NCI-H1092 (cell line): ENCODE data around the gene ACTL7A.
"Not testable (repeated sequence)": the region's sequence is repeated elsewhere in the genome, so short reads cannot be mapped to it uniquely, and the experiment has no call there.

Experiments
- DNase-seq: peaks from one replicate; lab custom pipeline; 2025; lab: John Stamatoyannopoulos, UW

Gene ACTL7A

DNA sequence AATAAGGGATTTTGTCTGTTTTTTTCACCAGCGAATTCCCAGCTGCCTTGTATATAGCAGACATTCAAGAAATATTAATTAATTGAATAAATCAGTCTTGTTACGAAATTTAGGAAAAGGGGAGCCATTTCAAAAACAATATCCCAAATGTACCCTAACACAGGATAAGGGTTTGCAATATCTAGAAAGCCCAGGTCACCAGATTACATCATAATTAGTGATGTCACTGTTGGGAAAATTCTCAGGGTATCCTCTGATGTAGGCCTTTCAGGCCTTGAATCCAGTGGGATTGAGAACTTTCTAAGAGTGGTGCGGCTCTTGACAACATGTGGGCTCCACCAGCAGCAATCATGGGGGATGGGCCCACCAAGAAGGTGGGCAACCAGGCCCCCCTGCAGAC is at the start of gene ACTL7A:
TSS of gene ACTL7A (plus strand) at position 270 of the 400 bp plus-strand sequence. CDS start at position 327, 57 bp downstream.
- DNase-seq = no peak

- DNase-seq = peak; percentile 34
Measured at GRCh38 chr9:108812396-108813025, 49.6 kb upstream of the ACTL7A start.

- DNase-seq = peak; percentile 21
Measured at GRCh38 chr9:108813951-108814601, 48.0 kb upstream of the ACTL7A start.

DNA sequence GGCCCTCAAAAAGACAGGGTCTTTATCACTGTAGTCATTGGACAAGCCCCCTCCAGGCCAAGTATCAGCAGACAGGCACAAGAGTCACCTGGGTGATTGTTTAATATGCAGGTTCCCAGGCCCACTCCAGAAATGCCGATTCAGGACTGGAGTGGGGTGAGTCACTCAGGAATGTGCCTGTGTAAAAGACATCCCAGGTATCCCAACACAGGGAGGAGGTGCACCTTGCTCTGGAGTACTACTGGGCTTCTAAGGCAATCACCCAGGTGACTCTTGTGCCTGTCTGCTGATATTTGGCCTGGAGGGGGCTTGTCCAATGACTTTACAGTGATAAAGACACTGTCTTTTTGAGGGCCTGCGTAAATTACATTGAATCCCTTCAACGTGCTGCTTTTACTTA is 46.9 kb upstream of the ACTL7A start:
- no peak for DNase-seq

DNA sequence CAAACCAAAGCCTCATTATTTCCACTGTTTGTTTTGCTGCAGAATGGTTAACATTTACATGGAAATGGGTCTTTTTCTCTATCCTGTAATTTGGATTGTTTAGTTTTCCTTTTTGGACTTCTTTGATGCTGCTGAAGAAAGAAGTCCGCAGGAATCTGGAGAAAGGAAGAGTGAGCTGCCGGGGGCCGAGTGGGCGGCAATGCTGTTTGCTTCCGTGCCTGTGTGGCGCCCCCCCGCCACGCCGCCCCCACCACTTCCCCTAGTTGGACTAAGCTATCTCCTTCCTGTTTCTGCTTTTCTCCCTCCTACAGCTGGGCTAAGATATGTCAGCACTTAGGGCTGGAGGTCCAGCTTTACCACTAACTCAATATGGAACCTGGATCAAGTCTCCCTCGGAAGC is 46.0 kb upstream of the ACTL7A start:
- DNase-seq = no peak

DNA sequence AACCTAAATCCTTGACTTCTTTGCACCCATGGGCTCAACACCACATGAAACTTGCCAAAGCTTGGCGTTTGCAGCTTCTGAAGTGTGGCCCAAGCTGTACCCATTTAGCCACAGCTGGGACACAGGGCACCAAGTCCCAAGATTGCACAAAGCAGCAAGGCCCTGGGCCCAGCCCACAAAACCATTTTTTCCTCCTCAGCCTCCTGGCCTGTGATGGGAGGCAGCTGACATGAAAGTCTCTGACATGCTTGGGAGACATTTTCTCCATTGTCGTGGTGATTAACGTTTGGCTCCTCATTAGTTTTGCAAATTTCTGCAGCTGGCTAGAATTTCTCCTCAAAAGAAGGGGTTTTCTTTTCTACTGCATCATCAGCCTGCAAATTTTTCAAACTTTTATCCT is 38.2 kb upstream of the ACTL7A start:
- no peak for DNase-seq

- DNase-seq = no peak
Measured at GRCh38 chr9:108830272-108830671, 31.8 kb upstream of the ACTL7A start.

GRCh38 chr9:108831496-108832178 is 30.4 kb upstream of the ACTL7A start:
- no peak for DNase-seq

DNA sequence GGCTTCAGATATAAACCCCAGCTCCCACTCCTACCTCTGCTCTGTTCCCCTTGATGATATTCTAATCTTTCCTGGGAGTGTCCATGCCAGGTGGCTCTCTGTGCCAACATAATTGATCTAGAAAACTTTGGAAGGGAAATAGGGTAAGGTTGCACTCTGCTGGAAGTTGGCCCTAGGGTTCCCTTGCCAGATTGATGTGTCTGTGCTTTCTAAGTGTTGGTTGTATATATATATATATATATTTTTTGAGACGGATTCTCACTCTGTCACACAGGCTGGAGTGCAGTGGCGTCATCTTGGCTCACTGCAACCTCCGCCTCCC is 29.9 kb upstream of the ACTL7A start:
- DNase-seq = no peak

GRCh38 chr9:108834959-108835665 is 27.0 kb upstream of the ACTL7A start:
- DNase-seq = no peak

DNA sequence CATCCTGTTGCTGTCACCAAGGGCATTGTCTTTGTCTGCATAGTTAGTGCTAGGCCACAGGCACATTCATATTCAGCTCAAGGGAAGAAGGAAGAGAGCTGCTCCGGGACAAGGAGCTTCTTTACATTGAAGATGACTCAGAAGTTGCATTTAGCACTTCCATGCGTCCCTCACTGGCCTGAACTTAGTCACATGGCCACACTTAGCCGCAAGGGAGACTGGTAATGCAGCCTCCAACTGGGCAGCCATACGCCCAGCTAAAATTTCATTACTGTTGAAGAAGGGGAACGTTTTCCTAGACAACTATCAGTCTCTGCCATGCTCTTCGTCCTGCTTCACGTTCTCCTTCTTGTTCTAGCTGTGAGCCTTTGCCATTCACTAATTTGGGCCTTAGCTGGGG is 26.2 kb upstream of the ACTL7A start:
- no peak for DNase-seq

DNA sequence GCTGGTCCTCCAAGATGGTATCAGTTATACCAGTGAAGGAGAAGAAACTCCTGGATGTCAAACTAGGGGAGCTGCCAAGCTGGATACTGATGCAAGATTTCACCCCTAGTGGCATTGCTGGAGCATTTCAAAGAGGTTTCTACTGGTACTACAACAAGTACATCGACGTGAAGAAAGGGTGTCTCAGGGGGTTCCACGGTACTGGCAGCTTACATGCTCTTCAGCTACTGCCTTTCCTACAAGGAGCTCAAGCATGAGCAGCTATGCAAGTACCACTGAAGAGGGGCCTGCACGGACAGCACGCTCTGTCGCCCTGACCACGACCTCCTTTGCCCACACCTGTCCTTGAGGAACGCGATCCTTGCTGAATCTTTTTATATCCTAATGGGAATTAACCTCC is 25.7 kb upstream of the ACTL7A start:
- DNase-seq = no peak

DNA sequence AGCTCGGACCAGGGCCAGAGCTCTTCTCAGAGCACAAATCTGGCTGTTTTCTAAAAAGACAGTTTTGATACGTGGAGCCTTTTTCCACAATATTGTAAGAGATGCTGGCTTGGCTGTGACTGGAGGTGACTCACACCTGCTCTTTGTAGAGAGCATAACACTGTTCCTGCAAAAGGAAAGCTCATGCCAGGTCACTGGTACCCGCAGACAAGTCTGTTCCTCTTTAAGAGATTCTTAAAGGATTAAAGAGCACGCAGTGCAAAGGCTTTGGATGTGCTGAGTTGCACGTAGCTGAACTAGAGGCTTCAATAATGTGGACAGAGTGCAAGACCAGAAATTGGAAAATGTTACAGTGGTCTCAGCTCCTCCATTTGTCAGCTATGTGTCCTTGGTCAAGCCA is 25.3 kb upstream of the ACTL7A start:
- no peak for DNase-seq

DNA sequence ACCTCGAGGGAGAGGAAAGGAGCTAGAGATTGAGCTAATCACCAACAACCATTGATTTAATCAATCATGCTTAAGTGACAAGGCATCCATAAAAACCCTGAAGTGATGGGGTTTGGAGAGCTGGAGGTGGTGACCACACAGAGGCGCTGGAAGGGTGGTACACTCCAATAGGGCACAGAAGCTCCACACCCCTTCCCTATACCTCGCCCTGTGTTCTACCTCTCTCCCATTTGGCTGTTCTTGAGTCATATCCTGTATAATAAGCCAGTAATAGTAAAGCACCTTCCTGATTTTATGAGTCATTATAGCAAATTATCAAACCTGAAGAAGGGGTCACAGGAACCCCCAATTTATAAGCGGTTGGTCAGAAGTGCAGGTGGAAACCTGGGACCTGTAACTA is 24.5 kb upstream of the ACTL7A start:
- no peak for DNase-seq

DNA sequence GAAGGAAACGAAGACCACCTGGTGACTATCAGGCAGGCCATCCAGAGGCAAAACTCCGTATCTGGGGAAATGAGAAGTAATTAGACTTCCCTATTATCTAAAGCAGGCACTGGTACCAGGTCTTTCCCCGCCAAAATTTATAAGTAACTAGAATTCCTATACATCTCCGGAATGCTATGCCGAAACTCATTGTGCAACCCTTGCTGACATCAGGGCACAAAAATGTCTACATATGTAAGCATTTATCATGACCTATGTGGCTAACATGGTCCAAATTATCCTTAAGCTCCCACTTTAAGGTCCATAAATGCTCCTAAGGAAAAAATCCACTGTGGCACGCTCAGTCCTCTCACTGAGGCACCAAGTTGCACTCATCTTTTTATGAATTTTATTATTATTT is 24.0 kb upstream of the ACTL7A start:
- no peak for DNase-seq

GRCh38 chr9:108839561-108839960 is 22.5 kb upstream of the ACTL7A start:
- not testable (repeated sequence) for DNase-seq

GRCh38 chr9:108842610-108843295 is 19.3 kb upstream of the ACTL7A start:
- DNase-seq = no peak

GRCh38 chr9:108844391-108844790 is 17.7 kb upstream of the ACTL7A start:
- no peak for DNase-seq

GRCh38 chr9:108844856-108845255 is 17.2 kb upstream of the ACTL7A start:
- no peak for DNase-seq

DNA sequence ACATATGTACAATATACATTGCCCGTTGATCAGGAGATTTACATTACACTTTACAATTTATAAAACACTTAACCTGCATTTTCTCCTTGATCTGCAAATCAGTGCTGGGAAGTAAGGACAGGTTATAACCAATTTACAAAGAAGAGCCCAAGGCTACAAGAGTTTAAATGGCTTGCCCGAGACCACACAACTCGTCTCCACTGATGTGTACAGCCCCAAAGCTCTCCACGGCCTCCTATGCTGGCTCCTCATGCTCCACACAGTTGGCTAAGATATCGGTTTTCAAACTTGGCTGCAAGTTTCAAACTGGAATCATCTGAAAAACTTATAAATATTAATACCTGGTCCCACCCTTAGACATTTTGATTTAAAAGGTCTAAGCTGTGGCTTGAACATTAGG is 16.6 kb upstream of the ACTL7A start:
- DNase-seq = no peak

- DNase-seq = no peak
Measured at GRCh38 chr9:108845947-108846346, 16.1 kb upstream of the ACTL7A start.

- not testable (repeated sequence) for DNase-seq
Measured at GRCh38 chr9:108848296-108848695, 13.8 kb upstream of the ACTL7A start.
